Left colon (tissue), 2 donors: ENCODE data around the gene SEPTIN3. TPM values are rescaled to one million over a fixed set of nuclear protein-coding genes. Genes with fewer than 3 reads are reported as not detected.

Experiments
- ATAC-seq: fragments of 200-7000 bp; cut with Tn5 transposase; one replicate; pipeline ENCODE4 v1.9.1; 2020; ENCODE audit warnings: mild to moderate bottlenecking, moderate library complexity
- DNase-seq, 2 donors: peaks; one replicate each; pipeline ENCODE4 v3.0.0-alpha.2; 2020
- intact Hi-C, 2 donors: fragments of 100-400 bp; cut with DNase I in 1 of 2; cut with micrococcal nuclease in 1 of 2; formaldehyde crosslinking; loops; one replicate each; pipeline versions ENCODE4 v1.11.2 to v1.14.0; 2022; cut with DNase I, micrococcal nuclease
- total RNA-seq, 2 donors: library from RNA; stranded (reverse); fragmentation: NEBNext Ultra II Directional; extraction: Animal tissue kit (Norgen Biotek cat#: 25700); gene quantifications; one replicate each; pipeline ENCODE4 v1.2.1, GENCODE V29; 2021
- donor health status: DM: no; HTN: no; CAD: no.
- donor health status: DM: yes; HTN: yes; CAD: no.

Gene SEPTIN3
- total RNA-seq, 2 donors from 2014 or later, result 0.43 to 0.56 TPM

DNA sequence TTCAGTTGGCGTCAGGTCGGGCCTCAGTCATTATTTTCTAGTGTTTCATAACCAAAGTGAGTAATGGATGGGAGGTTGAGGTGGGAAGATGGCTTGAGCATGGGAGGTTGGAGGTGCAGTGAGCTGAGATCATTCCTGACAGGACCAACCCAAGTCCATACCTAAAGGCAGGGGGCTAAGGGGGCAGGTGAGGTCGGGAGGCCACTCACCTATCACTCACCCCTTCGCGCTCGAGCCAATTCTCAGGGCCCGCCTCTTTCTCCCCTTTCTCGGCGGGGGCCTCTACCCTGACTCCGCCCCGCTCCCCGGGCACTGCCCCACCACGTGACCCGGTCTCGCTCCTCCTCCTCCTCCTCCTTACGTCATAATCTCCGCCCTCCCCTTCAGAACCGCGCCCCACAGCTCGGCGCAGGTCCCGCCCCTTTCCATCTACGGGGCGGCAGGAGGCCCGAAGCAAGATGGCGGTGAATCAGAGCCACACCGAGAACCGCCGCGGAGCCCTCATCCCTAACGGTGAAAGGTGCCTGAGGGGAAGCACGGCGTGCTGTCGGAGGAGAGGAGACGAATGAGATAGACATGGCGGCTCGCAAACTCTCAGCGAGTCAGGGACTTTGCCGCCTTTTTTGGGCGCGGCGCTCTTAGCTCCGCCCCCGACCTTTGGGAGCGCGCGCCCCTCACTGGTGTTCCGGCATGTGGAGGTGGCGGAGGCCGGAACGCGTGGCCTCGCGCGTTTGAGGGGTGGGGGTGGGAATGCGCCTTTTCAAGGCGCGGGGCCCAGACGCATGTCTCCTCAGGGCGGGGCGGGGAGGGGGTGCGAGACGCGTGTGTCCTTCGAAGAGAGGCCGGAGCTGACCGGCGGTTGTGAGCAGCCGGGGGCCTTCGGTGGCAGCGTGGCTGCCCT lies 29.4 kb downstream of the SEPTIN3 start, which contains the start of gene WBP2NL:
TSS of gene WBP2NL (plus strand) at position 428 of the 901 bp plus-strand sequence. CDS start at position 459, 31 bp downstream.
- ATAC-seq (peak; percentile 99), DNase-seq (peak; percentile 88 to 90)
- intact Hi-C loops, result no loop called here

DNA sequence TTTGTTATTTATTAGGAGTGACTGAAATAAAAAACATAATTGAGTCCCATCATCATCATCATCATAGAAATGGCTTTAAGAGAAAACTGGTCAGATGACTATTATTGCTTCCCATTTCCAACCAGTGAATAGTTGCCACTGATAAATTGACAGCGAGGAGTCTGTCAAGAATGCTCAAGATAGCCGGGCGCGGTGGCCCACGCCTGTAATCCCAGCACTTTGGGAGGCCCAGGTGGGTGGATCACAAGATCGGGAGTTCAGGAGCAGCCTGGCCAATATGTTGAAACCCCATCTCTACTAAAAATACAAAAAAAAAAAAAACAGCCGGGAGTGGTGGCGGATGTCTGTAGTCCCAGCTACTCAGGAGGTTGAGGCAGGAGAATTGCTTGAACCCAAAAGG lies 31.2 kb downstream of the SEPTIN3 start:
- ATAC-seq (no peak), DNase-seq (no peak)
- intact Hi-C loops, result no loop called here

DNA sequence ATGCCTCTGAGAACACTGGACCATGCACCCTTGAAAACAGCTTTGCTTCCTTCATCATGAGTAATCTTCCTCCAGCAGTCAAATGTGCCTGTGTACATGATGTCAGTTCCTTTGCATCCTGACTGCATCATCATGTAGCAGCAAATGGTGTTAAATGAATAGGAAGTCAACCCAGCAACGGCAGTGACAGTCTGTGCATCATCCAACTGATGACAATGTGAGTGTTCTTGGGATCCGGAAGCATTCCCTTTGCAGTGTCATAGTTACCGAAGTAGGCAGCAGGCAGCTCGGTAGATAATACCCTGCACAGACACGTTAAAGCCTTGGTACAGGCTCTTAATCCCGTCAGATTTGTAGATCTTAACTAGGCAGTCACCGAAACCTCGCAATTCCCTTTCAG lies 31.9 kb downstream of the SEPTIN3 start:
- ATAC-seq, result no peak
- no peak for DNase-seq
- intact Hi-C loops, result no loop called here

DNA sequence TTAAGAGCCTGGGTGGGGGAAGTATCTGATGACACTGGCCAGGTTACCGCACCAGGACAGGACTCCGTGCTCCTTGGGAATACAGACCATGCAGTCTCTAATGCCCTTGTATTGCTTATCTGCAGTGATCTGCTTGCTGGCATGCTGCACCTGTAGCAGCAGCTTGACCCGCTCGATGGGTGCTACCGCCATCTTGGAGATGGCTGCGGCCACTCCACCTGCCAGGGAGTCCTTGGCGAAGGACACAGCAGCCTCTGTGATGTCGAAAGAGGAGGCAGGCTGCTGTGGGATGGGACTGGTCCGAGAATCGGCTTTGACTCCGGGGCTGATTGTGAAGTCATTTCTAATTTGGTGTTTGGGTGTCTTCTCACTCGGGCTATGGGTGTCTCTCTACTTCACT lies 32.5 kb downstream of the SEPTIN3 start:
- ATAC-seq, result no peak
- no peak for DNase-seq
- intact Hi-C loops, result no loop called here

DNA sequence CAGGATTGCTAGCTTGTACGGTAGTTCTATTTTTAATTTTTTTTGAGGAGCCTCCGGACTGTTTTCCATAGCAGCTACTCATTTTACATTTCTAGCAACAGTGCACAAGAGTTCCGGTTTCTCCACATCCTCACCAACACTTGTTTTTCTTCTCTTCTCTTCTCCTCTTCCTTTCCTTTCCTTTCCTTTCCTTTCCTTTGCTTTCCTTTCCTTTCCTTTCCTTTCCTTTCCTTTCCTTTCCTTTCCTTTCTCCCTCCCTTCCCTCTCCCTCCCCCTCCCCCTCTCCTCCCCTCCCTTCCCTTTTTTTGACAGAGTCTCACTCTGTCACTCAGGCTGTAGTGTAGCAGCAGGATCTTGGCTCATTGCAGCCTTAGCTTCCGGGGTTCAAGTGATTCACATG lies 38.7 kb downstream of the SEPTIN3 start:
- intact Hi-C loops, result no loop called here
- DNase-seq, result no peak
- ATAC-seq, result no peak

DNA sequence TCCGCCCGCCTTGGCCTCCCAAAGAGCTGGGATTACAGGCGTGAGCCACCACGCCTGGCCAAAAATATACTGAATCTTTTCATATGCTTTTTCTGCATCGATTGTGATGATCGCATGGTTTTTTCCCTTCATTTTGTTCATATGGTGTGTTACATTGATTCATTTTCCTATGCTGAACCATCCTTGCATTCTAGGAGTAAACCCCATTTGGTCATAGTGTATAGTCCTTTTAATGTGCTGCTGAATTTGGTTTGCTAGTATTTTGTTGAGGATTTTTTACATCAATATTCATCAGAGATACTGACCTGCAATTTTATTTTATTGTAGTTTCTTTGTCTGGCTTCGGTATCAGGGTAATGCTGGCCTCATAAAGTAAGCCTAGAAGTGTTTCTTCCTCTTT lies 41.5 kb downstream of the SEPTIN3 start:
- ATAC-seq (no peak), DNase-seq (no peak)
- intact Hi-C loops, result no loop called here

DNA sequence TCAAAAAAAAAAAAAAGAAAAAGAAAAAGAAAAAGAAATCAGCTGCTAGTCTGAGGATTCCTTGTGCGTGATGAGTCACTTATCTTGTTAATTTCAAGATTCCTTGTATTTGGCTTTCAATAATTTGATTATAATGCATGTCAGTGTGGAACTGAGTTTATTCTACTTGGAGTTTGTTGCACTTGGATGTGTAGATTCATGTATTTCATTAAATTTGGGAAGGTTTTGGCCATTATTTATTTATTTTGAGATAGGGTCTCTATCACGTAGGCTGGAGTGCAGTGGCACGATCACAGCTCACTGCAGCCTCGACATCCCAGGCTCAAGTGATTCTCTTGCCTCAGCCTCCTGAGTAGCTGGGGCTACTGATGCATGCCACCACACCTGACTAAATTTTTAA lies 44.1 kb downstream of the SEPTIN3 start:
- no peak for DNase-seq
- intact Hi-C loops, result no loop called here
- ATAC-seq, result no peak

DNA sequence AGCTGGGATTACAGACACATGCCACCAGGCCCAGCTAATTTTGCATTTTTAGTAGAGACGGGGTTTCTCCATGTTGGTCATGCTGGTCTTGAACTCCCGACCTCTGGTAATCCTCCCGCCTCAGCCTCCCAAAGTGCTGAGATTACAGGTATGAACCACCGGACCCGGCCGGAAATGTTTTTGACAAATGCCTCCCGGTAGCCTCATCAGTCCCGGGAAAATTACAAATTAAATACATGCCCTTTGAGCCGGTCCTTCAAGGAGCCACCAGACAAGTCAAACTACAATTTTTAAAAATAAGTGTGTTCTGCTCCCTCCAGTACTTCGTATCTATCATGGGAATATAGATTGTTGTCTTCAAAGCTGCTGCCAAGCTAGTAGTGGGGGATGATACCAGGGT lies 46.9 kb downstream of the SEPTIN3 start:
- ATAC-seq, result no peak
- intact Hi-C loops, result no loop called here
- DNase-seq, result no peak

DNA sequence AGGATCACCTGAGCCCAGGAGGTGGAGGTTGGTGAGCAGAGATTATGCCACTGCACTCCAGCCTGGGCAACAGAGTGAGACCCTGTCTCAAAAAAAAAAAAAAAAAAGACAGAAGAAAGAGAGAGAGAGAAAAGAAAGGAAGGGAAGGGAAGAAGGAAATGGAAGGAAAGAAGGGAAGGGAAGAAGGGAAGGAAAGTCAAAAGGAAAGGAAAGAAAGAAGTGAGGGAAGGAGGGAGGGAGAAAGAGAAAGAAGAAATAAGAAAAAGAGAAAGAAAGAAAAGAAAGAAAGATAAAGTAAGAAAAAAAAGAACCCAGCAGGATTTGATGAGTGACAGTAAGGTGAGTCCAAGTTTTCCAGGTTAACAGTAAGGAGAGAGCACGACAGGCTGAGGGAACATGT lies 49.0 kb downstream of the SEPTIN3 start:
- ATAC-seq (no peak), DNase-seq (no peak)
- intact Hi-C loops, result no loop called here

Other genes starting within 250 kb of the SEPTIN3 start
- gene CCDC134, start 168.8 kb upstream of the SEPTIN3 start, total RNA-seq, result 10 to 100 TPM in 1 of 2 donors, 1 to 10 TPM in 1; 8.8 to 11.0 TPM
- 100 to 1,000 TPM; 172 to 215 TPM for gene SREBF2, start 136.3 kb upstream of the SEPTIN3 start, total RNA-seq
- gene SHISA8, start 54.4 kb upstream of the SEPTIN3 start, total RNA-seq, result not detected
- 1 to 10 TPM; 1.2 to 1.5 TPM for gene TNFRSF13C, start 42.6 kb upstream of the SEPTIN3 start, total RNA-seq
- 10 to 100 TPM in 1 of 2 donors, 1 to 10 TPM in 1; 7.5 to 16.4 TPM for gene CENPM, start 22.3 kb upstream of the SEPTIN3 start, total RNA-seq
- 1 to 10 TPM; 1.3 to 2.1 TPM for gene WBP2NL, start 29.3 kb downstream of the SEPTIN3 start, total RNA-seq
- 10 to 100 TPM; 38.3 to 38.5 TPM for gene NAGA, start 101.4 kb downstream of the SEPTIN3 start, total RNA-seq
- gene PHETA2, start 104.8 kb downstream of the SEPTIN3 start, total RNA-seq, result 10 to 100 TPM; 12.9 to 13.9 TPM
- gene SMDT1, start 110.3 kb downstream of the SEPTIN3 start, total RNA-seq, result 100 to 1,000 TPM; 145 to 148 TPM
- gene NDUFA6, start 121.3 kb downstream of the SEPTIN3 start, total RNA-seq, result 100 to 1,000 TPM in 1 of 2 donors, 10 to 100 TPM in 1; 96.2 to 125 TPM
- 1 to 10 TPM; 2.0 to 3.9 TPM for gene CYP2D6, start 161.4 kb downstream of the SEPTIN3 start, total RNA-seq